ENCODE results near the gene CARD19.

GRCh38 chr9:93061260-93061751 is 34.7 kb upstream of the CARD19 start:
- TF ChIP-seq POLR2A (IDR thresholded peaks at IDR 0.05; ENCODE audit: borderline replicate concordance, extremely low read depth, insufficient read depth, insufficient read length) (no peak), REST (IDR thresholded peaks at IDR 0.05; ENCODE audit: low read depth) (no peak), EZH2phosphoT487 (IDR thresholded peaks at IDR 0.05; ENCODE audit: borderline replicate concordance) (no peak), ZBTB33 (IDR thresholded peaks at IDR 0.05; ENCODE audit: extremely low read depth, insufficient replicate concordance, low read length) (no peak), EZH2 (IDR thresholded peaks at IDR 0.05) (no peak), SIN3A (IDR thresholded peaks at IDR 0.05; ENCODE audit: low read depth) (no peak), POLR2AphosphoS5 (IDR thresholded peaks at IDR 0.05; ENCODE audit: low read depth, low read length) (no peak), RAD21 (IDR thresholded peaks at IDR 0.05; ENCODE audit: low read depth) (no peak), YY1 (IDR thresholded peaks at IDR 0.05; ENCODE audit: extremely low read depth, insufficient replicate concordance, low read depth, low read length) (no peak)
- TF ChIP-seq, protein P1, sequence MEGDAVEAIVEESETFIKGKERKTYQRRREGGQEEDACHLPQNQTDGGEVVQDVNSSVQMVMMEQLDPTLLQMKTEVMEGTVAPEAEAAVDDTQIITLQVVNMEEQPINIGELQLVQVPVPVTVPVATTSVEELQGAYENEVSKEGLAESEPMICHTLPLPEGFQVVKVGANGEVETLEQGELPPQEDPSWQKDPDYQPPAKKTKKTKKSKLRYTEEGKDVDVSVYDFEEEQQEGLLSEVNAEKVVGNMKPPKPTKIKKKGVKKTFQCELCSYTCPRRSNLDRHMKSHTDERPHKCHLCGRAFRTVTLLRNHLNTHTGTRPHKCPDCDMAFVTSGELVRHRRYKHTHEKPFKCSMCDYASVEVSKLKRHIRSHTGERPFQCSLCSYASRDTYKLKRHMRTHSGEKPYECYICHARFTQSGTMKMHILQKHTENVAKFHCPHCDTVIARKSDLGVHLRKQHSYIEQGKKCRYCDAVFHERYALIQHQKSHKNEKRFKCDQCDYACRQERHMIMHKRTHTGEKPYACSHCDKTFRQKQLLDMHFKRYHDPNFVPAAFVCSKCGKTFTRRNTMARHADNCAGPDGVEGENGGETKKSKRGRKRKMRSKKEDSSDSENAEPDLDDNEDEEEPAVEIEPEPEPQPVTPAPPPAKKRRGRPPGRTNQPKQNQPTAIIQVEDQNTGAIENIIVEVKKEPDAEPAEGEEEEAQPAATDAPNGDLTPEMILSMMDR (IDR thresholded peaks at IDR 0.05 in 2 of 3, conservative IDR thresholded peaks at IDR 0.05 in 1 of 3; ENCODE audit: borderline replicate concordance in 1 of 3, insufficient read depth in 1 of 3, low read depth in 2 of 3, low read length in 2 of 3) = no peak
- TF ChIP-seq, protein P2, sequence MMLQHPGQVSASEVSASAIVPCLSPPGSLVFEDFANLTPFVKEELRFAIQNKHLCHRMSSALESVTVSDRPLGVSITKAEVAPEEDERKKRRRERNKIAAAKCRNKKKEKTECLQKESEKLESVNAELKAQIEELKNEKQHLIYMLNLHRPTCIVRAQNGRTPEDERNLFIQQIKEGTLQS (IDR thresholded peaks at IDR 0.05) = no peak
